ENCODE results near the gene WBP2NL.

The WBP2NL gene

DNA sequence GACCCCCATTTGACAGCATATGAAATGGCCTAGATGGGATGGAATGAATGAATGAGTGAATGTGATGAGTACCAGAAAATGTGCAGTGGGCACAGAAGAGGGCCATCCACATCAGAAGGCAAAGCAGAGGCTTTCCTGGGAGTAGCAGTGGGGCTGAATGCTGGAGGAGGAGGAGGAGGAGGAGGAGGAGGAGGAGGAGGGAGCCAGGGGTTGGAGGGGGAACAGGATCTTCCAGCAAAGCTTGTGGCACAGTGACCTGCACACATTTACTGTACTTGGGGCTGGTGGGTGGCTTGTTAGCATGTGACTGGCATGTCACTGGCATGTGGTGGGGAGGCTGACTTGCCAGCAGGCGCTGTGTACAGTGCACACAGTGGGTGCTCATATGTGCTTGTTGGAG, 19.9 kb upstream of the WBP2NL start:
- CTCF ChIA-PET, result no interaction called here
- POLR2A ChIA-PET, result no interaction called here
- no peak for TF ChIP-seq ZNF384 (IDR thresholded peaks at IDR 0.05)
- no peak for TF ChIP-seq FOXA1 (IDR thresholded peaks at IDR 0.05)
- no peak for TF ChIP-seq BHLHE40 (IDR thresholded peaks at IDR 0.05; ENCODE audit: borderline replicate concordance)
- TF ChIP-seq CTBP1 (IDR thresholded peaks at IDR 0.05; ENCODE audit: borderline replicate concordance), result no peak
- TF ChIP-seq NFRKB (IDR thresholded peaks at IDR 0.05), result no peak
- TF ChIP-seq ARNT (IDR thresholded peaks at IDR 0.05), result no peak
- TF ChIP-seq LEF1 (IDR thresholded peaks at IDR 0.05; ENCODE audit: borderline replicate concordance), result no peak
- TF ChIP-seq ELF4 (IDR thresholded peaks at IDR 0.05), result no peak
- no peak for TF ChIP-seq SUZ12 (IDR thresholded peaks at IDR 0.05)
- no peak for TF ChIP-seq FOXK2 (IDR thresholded peaks at IDR 0.05)
- TF ChIP-seq HDGF (IDR thresholded peaks at IDR 0.05; ENCODE audit: borderline replicate concordance), result no peak
- TF ChIP-seq, protein P1, sequence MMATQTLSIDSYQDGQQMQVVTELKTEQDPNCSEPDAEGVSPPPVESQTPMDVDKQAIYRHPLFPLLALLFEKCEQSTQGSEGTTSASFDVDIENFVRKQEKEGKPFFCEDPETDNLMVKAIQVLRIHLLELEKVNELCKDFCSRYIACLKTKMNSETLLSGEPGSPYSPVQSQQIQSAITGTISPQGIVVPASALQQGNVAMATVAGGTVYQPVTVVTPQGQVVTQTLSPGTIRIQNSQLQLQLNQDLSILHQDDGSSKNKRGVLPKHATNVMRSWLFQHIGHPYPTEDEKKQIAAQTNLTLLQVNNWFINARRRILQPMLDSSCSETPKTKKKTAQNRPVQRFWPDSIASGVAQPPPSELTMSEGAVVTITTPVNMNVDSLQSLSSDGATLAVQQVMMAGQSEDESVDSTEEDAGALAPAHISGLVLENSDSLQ (IDR thresholded peaks at IDR 0.05), result no peak
- no peak for TF ChIP-seq SP1 (IDR thresholded peaks at IDR 0.05)
- TF ChIP-seq TARDBP (IDR thresholded peaks at IDR 0.05), result no peak
- no peak for TF ChIP-seq L3MBTL2 (conservative IDR thresholded peaks at IDR 0.05)
- no peak for TF ChIP-seq FOXM1 (IDR thresholded peaks at IDR 0.05; ENCODE audit: borderline replicate concordance)
- DNase-seq (ENCODE audit: extremely low spot score), result no peak

DNA sequence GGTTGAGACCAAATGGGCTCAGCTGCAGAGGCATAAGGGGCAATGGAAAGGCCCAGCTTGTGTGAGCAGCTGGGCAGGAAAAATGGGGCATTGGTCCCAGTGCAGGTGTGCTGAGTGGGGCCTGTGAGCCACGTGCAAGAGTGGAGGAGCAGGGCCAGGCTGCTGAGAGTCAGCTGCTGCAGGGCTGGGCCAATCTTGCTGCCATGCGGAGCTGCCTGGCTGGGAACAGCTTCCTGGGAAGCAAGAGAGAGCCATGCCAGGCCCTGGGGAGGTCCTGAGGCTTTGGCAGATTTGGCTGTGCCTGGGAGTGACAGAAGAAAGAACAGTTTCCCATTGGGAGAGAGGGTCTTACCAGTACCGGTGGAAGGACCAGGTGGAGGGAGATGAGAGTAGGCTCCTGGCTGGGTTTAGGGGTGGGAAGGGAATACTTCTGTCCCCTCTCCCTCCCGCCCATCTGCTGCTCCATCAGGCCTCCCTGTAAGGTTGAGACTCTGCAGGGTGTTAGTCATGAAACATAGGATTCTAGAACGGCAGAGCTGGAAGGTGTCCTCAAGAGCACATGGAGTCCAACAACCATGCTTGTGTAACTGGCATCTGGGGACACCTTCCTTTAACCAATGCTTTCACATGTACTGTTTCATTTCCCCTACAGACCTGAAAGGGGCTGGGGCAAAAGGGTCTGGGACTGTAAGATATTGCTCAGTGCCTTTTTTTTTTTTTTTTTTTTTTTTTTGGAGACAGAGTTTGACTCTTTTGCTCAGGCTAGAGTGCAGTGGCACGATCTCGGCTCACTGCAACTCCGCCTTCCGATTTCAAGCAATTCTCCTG, 19.0 kb upstream of the WBP2NL start:
- TF ChIP-seq BHLHE40 (IDR thresholded peaks at IDR 0.05; ENCODE audit: borderline replicate concordance), result no peak
- TF ChIP-seq HDGF (IDR thresholded peaks at IDR 0.05; ENCODE audit: borderline replicate concordance), result no peak
- no peak for TF ChIP-seq SP1 (IDR thresholded peaks at IDR 0.05)
- no peak for TF ChIP-seq TARDBP (IDR thresholded peaks at IDR 0.05)
- TF ChIP-seq ELF4 (IDR thresholded peaks at IDR 0.05), result no peak
- TF ChIP-seq FOXK2 (IDR thresholded peaks at IDR 0.05), result no peak
- no peak for TF ChIP-seq SUZ12 (IDR thresholded peaks at IDR 0.05)
- no peak for TF ChIP-seq L3MBTL2 (conservative IDR thresholded peaks at IDR 0.05)
- TF ChIP-seq LEF1 (IDR thresholded peaks at IDR 0.05; ENCODE audit: borderline replicate concordance), result no peak
- no peak for TF ChIP-seq FOXA1 (IDR thresholded peaks at IDR 0.05)
- TF ChIP-seq NFRKB (IDR thresholded peaks at IDR 0.05), result no peak
- TF ChIP-seq CTBP1 (IDR thresholded peaks at IDR 0.05; ENCODE audit: borderline replicate concordance), result no peak
- TF ChIP-seq, protein P1 (IDR thresholded peaks at IDR 0.05), result no peak
- no peak for TF ChIP-seq ZNF384 (IDR thresholded peaks at IDR 0.05)
- no peak for TF ChIP-seq FOXM1 (IDR thresholded peaks at IDR 0.05; ENCODE audit: borderline replicate concordance)
- DNase-seq (ENCODE audit: extremely low spot score), result no peak
- POLR2A ChIA-PET, result no interaction called here
- CTCF ChIA-PET, result no interaction called here

DNA sequence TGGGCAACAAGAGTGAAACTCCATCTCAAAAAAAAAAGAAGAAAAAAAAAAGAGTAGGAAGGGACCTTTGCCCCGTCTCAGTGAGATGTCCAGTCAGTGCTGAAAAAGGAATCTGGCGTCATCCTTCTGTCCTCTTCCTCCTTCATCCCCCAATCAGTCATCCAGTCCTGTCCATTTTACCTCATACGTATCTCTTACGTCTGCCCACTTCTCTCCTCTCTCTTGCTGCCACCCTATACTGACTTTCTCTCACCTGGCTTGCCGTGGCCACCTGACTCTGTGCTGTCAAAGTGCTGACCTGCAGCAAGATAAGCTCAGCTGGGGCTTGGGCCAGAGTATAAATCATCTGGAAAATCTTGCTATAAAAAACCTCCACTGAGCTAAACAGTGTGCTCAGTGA, 15.7 kb upstream of the WBP2NL start:
- ChIA-PET CTCF (no interaction called here), POLR2A (interaction anchor here (0.8 kb wide), 1 partner anchor 96 kb away, joined by 3 read pairs; the partner anchor contains the start of gene SMDT1)
- DNase-seq (ENCODE audit: extremely low spot score), result no peak
- TF ChIP-seq SP1 (IDR thresholded peaks at IDR 0.05) (no peak), ELF4 (IDR thresholded peaks at IDR 0.05) (no peak), TARDBP (IDR thresholded peaks at IDR 0.05) (no peak), FOXK2 (IDR thresholded peaks at IDR 0.05) (no peak), LEF1 (IDR thresholded peaks at IDR 0.05; ENCODE audit: borderline replicate concordance) (no peak), L3MBTL2 (conservative IDR thresholded peaks at IDR 0.05) (no peak), HDGF (IDR thresholded peaks at IDR 0.05; ENCODE audit: borderline replicate concordance) (no peak), CTBP1 (IDR thresholded peaks at IDR 0.05; ENCODE audit: borderline replicate concordance) (no peak), SUZ12 (IDR thresholded peaks at IDR 0.05) (no peak)

DNA sequence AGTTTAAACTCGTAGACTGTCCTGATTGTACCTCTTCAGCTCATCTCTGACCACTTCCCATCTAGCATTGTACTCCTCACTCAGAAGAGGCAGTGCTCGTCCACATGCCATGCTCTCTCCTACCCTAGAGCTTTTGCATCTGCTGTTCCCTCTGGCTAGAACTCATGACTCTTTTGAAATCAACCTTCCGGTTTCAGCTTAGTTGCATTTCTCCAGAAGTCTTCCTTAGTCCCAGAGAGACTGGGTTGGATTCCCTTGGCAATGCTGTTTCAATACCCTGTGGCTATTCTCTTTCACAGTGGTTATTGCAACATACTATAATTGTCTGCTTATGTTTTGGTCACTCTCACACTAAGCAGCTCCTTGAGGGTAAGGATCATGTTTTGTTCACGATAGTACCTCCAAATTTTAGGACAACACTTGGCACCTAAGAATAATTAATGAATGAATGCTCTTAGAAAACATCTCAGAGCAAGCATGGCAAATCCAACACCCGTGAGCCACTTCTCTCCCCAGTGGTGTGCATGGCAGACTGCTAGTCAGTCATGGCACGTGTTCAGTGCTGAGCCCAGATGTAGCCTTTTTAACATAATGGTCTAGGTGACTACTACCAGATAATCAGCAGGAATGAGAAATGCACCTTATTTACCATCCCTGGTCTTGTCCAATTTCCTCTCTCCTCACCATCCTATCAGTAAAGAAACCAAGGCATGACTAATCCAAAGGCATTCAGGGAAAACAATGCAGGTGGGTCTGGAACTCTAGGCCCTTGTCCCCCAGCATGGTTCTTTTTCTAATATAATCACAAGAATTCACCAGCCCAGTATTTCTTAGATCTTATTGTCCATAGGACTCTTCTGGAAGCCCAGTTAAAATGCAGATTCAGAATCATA, 14.8 kb upstream of the WBP2NL start:
- ChIA-PET POLR2A (interaction anchor here (0.8 kb wide), 1 partner anchor 95 kb away, joined by 3 read pairs; the partner anchor contains the start of gene SMDT1), CTCF (no interaction called here)
- no peak for DNase-seq (ENCODE audit: extremely low spot score)
- TF ChIP-seq FOXK2 (IDR thresholded peaks at IDR 0.05) (no peak), BHLHE40 (IDR thresholded peaks at IDR 0.05; ENCODE audit: borderline replicate concordance) (no peak), HDGF (IDR thresholded peaks at IDR 0.05; ENCODE audit: borderline replicate concordance) (no peak), LEF1 (IDR thresholded peaks at IDR 0.05; ENCODE audit: borderline replicate concordance) (no peak), L3MBTL2 (conservative IDR thresholded peaks at IDR 0.05) (no peak), FOXM1 (IDR thresholded peaks at IDR 0.05; ENCODE audit: borderline replicate concordance) (no peak), TARDBP (IDR thresholded peaks at IDR 0.05) (no peak), NFRKB (IDR thresholded peaks at IDR 0.05) (no peak)

DNA sequence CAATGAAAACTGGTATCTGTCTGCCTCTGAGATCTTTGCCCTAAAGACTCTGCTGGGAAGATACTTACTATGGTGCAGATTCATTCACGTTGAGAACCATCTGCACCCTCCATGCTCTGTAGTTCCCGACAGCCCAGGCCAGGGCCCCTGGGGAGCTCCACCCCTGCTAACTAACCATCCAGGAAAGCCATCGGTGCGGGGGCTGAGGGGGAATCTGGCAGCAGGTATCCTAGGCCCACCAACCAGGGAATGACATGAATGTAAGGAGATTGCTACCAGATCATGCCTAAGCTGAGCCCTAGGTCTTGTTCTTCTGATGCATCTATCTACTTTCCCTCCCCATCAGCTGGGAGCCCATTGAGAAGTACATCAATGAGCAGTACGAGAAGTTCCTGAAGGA, 11.3 kb upstream of the WBP2NL start:
- TF ChIP-seq CTBP1 (IDR thresholded peaks at IDR 0.05; ENCODE audit: borderline replicate concordance), result no peak
- no peak for TF ChIP-seq FOXK2 (IDR thresholded peaks at IDR 0.05)
- no peak for TF ChIP-seq L3MBTL2 (conservative IDR thresholded peaks at IDR 0.05)
- TF ChIP-seq, protein P1 (IDR thresholded peaks at IDR 0.05), result no peak
- TF ChIP-seq ZNF384 (IDR thresholded peaks at IDR 0.05), result no peak
- no peak for TF ChIP-seq ELF4 (IDR thresholded peaks at IDR 0.05)
- no peak for TF ChIP-seq FOXA1 (IDR thresholded peaks at IDR 0.05)
- TF ChIP-seq TARDBP (IDR thresholded peaks at IDR 0.05), result no peak
- TF ChIP-seq NFRKB (IDR thresholded peaks at IDR 0.05), result no peak
- no peak for TF ChIP-seq HDGF (IDR thresholded peaks at IDR 0.05; ENCODE audit: borderline replicate concordance)
- TF ChIP-seq SP1 (IDR thresholded peaks at IDR 0.05), result no peak
- no peak for TF ChIP-seq ARNT (IDR thresholded peaks at IDR 0.05)
- CTCF ChIA-PET, result no interaction called here
- no peak for DNase-seq (ENCODE audit: extremely low spot score)
- POLR2A ChIA-PET, result no interaction called here
